Activated naive CD4-positive, alpha-beta T cell treated with anti-CD3 and anti-CD28 coated beads, Interleukin-2, amount 50 U/mL, for 72 hours (primary cell): ENCODE measurements around the gene SLC6A17. TPM values are rescaled to one million over a fixed set of nuclear protein-coding genes. Genes with fewer than 3 reads are reported as not detected.

Experiments used
- ATAC-seq, 2 donors: fragments of 150-1000 bp; cut with Tn5 transposase; 2 replicates each; pipeline ENCODE4 v1.10.0; 2021; ENCODE audit warnings: mild to moderate bottlenecking in 2 of 2, moderate library complexity in 2 of 2
- DNase-seq, 2 donors: peaks; one replicate each; pipeline ENCODE4 v3.0.0; 2021 to 2022; ENCODE audit warnings: low spot score in 2 of 2
- H3K27ac Mint-ChIP-seq, 2 donors: one replicate each; pipeline ENCODE4 v1.8.0; 2022; ENCODE audit warnings: mild to moderate bottlenecking in 2 of 2, mixed read lengths in 2 of 2
- H3K36me3 Mint-ChIP-seq, 2 donors: one replicate each; pipeline ENCODE4 v1.8.0; 2022; ENCODE audit warnings: mixed read lengths in 2 of 2
- H3K9me3 Mint-ChIP-seq, 2 donors: one replicate each; pipeline ENCODE4 v1.8.0; 2022; ENCODE audit warnings: mixed read lengths in 2 of 2
- total RNA-seq, 2 donors: library from RNA; stranded (reverse); gene quantifications; one replicate each; pipeline ENCODE4 v1.2.3, GENCODE V29; 2022

SLC6A17 gene
- total RNA-seq, 2 donors from 2014 or later, result 0.04 TPM; not detected in 1

GRCh38 chr1:110160538-110161100 is 10.3 kb downstream of the SLC6A17 start:
- Mint-ChIP-seq H3K36me3 (peaks cover 0 to 5% of the 10 kb centered on the region in 2 donors), H3K27ac (peak overlapping the region in 1 of 2 donors; percentile 10), H3K9me3 (peaks cover 0 to 3% of the 10 kb centered on the region in 2 donors)
- no peak for ATAC-seq
- no peak for DNase-seq

DNA sequence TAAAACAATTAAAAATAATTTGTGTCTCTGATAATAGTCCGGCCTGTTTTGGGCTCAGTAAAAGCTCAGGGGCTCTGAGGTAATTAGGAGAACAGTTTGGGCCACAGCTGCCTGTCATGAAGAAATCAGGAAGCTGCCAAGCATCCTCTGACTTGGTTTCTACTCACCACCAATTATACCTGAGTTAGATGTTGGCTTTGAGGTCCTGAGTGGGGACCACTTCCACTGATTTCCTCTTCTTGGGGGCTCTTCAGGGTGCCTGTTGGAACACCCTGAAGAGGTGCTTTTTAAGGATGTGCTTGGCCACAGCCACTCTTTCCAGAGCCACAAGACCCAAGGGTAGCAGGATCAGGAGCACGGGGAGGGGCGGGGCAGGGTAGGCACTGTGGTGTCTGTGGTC is 10.9 kb downstream of the SLC6A17 start:
- peaks cover 0 to 5% of the 10 kb centered on the region in 2 donors for H3K36me3 Mint-ChIP-seq
- H3K9me3 Mint-ChIP-seq, result peaks cover 0 to 3% of the 10 kb centered on the region in 2 donors
- no peak for ATAC-seq
- DNase-seq, result no peak
- no peak overlapping the region for H3K27ac Mint-ChIP-seq

DNA sequence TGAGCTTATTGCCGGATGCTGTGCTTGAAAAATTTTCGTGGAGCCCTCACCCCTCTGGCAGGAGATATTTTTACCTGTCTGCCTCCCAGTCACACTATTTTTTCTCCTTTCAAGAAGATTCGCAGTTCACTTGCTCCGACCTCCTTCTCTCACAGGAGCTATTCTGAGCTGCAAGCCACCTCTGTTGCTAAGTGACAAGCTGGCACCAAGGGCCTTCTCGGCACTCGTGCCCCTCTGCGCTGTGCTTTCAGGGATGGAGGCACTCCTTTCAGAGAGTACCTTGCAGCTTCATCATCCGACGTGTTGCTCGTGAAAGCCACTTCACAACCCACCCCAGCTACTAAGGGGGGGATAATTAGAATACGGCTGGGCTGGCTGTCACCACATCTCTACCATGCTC is 11.6 kb downstream of the SLC6A17 start:
- DNase-seq, result peak in 1 of 2 donors; percentile 25
- no peak for ATAC-seq
- H3K27ac Mint-ChIP-seq, result peak overlapping the region in 1 of 2 donors; percentile 61

DNA sequence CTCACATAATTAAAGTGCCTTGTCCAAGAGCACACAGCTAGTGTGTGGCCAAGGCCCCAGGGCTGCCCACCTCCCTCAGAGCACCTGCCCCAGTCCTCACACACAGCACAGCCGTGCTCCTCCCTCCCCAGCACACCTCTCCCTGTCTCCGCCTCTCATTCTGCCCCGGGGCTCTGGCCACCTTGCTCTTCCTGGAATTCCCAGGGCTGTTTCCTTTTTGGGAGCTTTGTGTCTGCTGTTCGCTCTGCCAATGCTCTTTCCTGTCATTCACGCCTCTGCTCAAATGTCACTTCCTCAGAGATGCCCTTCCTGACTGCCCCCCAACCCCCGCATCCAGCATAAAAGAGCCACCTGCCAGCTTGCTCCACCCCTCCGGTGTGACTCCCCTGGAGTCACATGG is 13.3 kb downstream of the SLC6A17 start:
- ATAC-seq (no peak), DNase-seq (peak in 1 of 2 donors; percentile 25)
- Mint-ChIP-seq H3K27ac (no peak overlapping the region), H3K36me3 (peaks cover 0 to 5% of the 10 kb centered on the region in 2 donors), H3K9me3 (no peaks in the 10 kb centered on the region)

More for the DNA sequence above, 11.6 kb downstream of the SLC6A17 start:
- Mint-ChIP-seq H3K9me3 (peaks cover 0 to 3% of the 10 kb centered on the region in 2 donors), H3K36me3 (peaks cover 0 to 5% of the 10 kb centered on the region in 2 donors)

DNA sequence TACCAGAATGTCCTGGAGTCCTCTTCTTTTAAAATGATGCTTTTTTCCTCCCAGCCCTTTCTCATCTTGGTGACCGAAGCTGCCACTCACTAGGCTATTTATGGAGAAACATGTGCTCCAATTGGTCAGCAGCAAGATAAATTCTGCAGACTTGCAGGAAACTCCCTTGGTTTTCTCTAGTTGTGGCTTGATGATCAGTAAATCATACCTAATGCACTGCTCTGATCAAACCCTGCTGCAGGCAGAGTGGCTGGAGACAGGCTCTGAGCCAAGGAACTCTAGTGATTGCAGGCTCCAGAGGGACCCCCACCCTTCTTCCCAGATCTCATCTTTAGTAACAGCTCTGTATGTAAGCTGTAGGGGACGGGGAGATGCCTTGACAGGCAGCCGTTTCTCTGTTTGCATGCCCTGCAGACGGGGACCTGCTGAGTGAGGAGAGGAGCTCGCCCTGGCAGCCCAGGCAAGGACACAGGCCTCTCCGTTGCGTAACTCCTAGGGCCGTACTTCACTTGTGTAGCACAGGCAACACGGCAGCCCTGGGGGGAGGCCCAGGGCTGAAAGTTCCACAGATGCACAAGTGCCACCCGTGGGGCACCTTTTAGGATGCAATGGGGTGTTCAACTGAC is 14.5 kb downstream of the SLC6A17 start:
- H3K36me3 Mint-ChIP-seq, result peaks cover 0 to 5% of the 10 kb centered on the region in 2 donors

DNA sequence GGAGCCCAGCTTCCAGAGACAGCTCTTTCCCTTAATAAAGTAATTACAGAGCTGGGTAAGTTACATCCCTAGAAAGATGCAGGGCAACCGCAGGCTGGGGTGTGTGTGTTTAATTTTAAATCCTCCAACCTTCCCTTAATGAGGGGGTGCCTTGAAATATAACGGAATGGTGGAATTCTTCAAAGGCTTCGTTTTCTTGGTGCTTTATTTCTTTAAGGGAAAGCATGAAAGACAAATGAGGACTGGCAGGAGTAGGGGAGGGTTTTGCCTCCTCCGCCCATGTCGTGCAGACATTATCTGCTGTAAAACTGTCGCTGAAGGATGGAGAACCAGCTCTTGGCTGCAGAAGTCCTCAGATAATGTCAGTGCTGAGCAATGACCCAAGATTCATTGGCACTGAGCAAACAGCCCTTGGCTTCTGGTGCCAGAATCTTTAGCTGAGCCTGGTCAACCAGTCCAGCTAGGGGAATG is 15.5 kb downstream of the SLC6A17 start:
- H3K9me3 Mint-ChIP-seq, result no peaks in the 10 kb centered on the region

More for the DNA sequence above, 14.5 kb downstream of the SLC6A17 start:
- no peak for ATAC-seq
- no peak for DNase-seq
- Mint-ChIP-seq H3K27ac (no peak overlapping the region), H3K9me3 (no peaks in the 10 kb centered on the region)

DNA sequence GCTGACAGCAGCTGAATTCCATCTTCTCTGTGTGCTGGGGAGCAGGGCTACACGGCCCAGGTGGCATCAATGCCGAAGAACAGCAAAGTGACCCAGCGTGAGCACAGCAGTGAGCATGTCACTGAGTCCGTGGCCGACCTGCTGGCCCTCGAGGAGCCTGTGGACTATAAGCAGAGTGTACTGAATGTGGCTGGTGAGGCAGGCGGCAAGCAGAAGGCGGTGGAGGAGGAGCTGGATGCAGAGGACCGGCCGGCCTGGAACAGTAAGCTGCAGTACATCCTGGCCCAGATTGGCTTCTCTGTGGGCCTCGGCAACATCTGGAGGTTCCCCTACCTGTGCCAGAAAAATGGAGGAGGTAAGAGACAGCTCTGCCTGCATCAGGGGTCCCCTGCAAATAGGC is 16.6 kb downstream of the SLC6A17 start:
- ATAC-seq, result no peak

More for the DNA sequence above, 15.5 kb downstream of the SLC6A17 start:
- DNase-seq, result no peak
- Mint-ChIP-seq H3K36me3 (peaks cover 0 to 5% of the 10 kb centered on the region in 2 donors), H3K27ac (no peak overlapping the region)
- ATAC-seq, result no peak

GRCh38 chr1:110170766-110171733 is 20.8 kb downstream of the SLC6A17 start:
- Mint-ChIP-seq H3K27ac (no peak overlapping the region), H3K36me3 (no peaks in the 10 kb centered on the region), H3K9me3 (no peaks in the 10 kb centered on the region)
- ATAC-seq, result no peak
- DNase-seq, result no peak

More for the DNA sequence above, 16.6 kb downstream of the SLC6A17 start:
- H3K36me3 Mint-ChIP-seq, result peaks cover 0 to 3% of the 10 kb centered on the region in 2 donors
- no peaks in the 10 kb centered on the region for H3K9me3 Mint-ChIP-seq
- H3K27ac Mint-ChIP-seq, result no peak overlapping the region
- no peak for DNase-seq

DNA sequence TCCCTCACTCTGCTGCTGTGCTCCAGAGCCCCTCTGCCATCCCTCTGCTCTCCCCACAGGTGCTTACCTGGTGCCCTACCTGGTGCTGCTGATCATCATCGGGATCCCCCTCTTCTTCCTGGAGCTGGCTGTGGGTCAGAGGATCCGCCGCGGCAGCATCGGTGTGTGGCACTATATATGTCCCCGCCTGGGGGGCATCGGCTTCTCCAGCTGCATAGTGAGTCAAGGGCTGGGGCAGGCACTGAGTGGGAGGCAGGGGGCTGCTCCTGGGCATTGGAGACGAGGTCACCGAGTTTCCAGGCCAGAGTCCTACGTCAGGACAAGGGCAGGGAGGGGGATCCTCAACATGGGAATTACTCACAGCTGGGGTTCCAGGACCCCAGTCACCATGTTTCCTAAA is 21.7 kb downstream of the SLC6A17 start:
- ATAC-seq, result no peak
- H3K36me3 Mint-ChIP-seq, result no peaks in the 10 kb centered on the region
- no peaks in the 10 kb centered on the region for H3K9me3 Mint-ChIP-seq
- no peak overlapping the region for H3K27ac Mint-ChIP-seq
- no peak for DNase-seq

- Mint-ChIP-seq H3K9me3 (no peaks in the 10 kb centered on the region), H3K27ac (no peak overlapping the region), H3K36me3 (no peaks in the 10 kb centered on the region)
- no peak for ATAC-seq
- DNase-seq, result no peak
These were observed 23.3 kb downstream of the SLC6A17 start for GRCh38 chr1:110173466-110174105.

DNA sequence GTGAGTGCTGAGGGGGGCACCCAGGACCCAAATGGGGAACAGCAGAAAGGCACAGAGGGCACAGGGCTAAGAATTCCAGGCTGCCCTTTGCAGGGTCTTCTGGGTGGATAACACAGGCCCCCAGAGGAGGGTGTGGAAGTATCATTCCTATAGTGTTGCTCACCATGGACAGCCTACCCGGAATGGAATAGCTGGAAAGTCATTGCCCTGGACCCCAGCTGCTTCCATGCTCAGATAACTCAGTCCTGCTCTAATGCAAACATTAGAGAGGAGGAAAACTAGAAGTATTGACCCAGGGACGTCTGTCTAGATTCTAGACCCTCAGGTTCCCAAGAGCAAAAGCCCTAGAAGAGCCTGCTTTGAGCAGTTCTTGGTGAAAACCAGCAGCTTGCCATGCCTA is 24.7 kb downstream of the SLC6A17 start:
- no peak for DNase-seq
- Mint-ChIP-seq H3K27ac (no peak overlapping the region), H3K36me3 (no peaks in the 10 kb centered on the region), H3K9me3 (no peaks in the 10 kb centered on the region)
- ATAC-seq, result no peak

DNA sequence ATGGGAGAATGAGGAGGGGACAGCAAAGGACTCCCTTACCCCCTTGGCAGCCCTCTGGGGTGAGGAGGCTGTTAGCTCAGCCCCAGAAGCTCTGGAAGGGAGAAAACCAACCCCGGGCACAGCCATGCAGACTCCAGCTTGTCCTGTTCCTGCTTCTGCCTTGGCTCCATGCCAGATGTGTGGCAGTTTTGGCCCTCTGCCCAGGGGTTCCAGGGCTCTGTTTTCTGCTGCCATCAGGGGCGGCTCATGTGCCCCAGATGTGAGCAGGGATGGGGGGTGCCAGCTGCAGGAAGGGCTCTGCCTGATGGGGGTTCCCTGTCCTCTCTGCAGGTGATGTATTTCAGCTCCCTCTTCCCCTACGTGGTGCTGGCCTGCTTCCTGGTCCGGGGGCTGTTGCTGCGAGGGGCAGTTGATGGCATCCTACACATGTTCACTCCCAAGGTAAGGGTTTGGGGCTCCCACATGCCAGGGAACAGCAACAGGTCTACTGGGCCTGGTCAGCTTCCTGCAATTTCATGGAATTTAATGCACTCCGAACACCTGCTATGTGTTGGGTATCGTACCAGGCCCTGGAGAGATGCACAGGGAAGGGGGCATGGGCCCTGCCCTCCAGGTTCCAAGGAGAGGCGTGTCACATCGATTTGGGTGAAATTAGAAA is 26.1 kb downstream of the SLC6A17 start:
- DNase-seq, result no peak
- ATAC-seq, result no peak
- H3K27ac Mint-ChIP-seq, result no peak overlapping the region
- no peaks in the 10 kb centered on the region for H3K9me3 Mint-ChIP-seq
- no peaks in the 10 kb centered on the region for H3K36me3 Mint-ChIP-seq

DNA sequence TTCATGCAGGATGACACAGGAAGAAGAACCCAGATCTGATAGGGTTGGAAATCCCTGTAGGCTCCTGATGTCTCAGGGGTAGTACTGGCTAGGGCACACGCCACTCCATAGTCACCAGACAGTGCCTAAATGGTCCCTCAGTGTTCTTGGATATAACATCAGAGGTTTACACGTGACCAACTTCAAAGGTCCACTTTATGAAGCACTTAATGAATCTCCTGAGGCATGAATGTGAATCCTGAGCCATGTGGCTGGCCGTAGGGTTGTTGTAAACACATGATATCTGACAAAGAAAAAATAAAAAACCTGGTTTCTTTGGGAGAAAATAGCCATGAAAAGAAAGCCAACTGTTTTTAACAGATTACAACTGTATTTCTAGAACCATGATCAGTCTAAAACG is 27.5 kb downstream of the SLC6A17 start:
- DNase-seq (no peak), ATAC-seq (no peak)
- Mint-ChIP-seq H3K27ac (no peak overlapping the region), H3K9me3 (no peaks in the 10 kb centered on the region), H3K36me3 (no peaks in the 10 kb centered on the region)

GRCh38 chr1:110183642-110184167 is 33.4 kb downstream of the SLC6A17 start:
- DNase-seq (no peak), ATAC-seq (no peak)
- H3K9me3 Mint-ChIP-seq, result no peaks in the 10 kb centered on the region
- H3K36me3 Mint-ChIP-seq, result no peaks in the 10 kb centered on the region
- H3K27ac Mint-ChIP-seq, result no peak overlapping the region

DNA sequence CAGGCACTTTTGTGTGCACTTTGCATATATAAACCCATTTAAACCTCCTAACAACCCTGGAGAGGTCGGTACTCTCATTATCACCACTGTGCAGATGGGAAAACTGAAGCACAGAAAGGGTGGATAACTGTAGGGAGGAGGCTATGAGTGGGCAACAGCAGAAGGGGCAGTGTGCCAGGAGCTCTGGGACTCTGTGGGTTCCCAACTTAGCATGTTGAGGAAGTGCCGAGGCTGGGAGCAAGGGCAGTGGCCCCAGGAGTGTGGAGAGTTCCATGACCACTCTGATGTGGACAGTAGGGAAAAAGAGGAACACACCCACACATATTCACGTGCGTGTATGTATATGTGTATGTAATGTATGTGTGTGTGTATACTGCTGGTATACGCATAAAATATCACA is 34.2 kb downstream of the SLC6A17 start:
- ATAC-seq (no peak), DNase-seq (no peak)
- Mint-ChIP-seq H3K9me3 (no peaks in the 10 kb centered on the region), H3K27ac (no peak overlapping the region), H3K36me3 (no peaks in the 10 kb centered on the region)

- DNase-seq, result no peak
These were observed 34.9 kb downstream of the SLC6A17 start for GRCh38 chr1:110185181-110185580.

More at GRCh38 chr1:110185181-110185580, 34.9 kb downstream of the SLC6A17 start:
- Mint-ChIP-seq H3K36me3 (no peaks in the 10 kb centered on the region), H3K9me3 (no peaks in the 10 kb centered on the region), H3K27ac (no peak overlapping the region)
- no peak for ATAC-seq
